Stimulated activated CD8-positive, alpha-beta memory T cell treated with anti-CD3 and anti-CD28 coated beads, Interleukin-4, amount 100 ng/mL, for 1 hour (primary cell): ENCODE data around the gene FCRLA.

Experiments
- DNase-seq, 2 donors: peaks; one replicate each; pipeline ENCODE4 v3.0.0-alpha.2; 2020; ENCODE audit warnings: low read depth in 2 of 2, low spot score in 1 of 2

FCRLA gene

DNA sequence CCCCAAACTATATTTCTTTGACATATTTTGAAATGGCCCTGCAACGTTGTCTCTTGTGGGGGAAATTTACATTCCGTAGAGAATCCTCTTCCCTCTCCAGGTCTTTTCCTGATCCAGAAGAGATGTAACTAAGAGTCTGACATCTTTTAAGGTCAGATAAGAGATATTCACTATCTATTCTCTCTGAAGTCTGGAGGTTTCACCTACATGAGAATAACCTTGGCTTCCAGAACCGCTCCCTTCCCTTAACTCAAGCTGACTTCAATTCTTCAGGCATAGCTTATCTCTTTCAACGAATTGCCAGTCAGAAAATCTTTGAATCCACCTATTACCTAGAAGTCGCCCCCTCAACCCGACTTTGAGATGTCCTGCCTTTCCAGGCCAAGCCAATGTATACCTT, 24.2 kb downstream of the FCRLA start:
- no peak for DNase-seq

GRCh38 chr1:161731981-161732718, 25.1 kb downstream of the FCRLA start:
- no peak for DNase-seq

DNA sequence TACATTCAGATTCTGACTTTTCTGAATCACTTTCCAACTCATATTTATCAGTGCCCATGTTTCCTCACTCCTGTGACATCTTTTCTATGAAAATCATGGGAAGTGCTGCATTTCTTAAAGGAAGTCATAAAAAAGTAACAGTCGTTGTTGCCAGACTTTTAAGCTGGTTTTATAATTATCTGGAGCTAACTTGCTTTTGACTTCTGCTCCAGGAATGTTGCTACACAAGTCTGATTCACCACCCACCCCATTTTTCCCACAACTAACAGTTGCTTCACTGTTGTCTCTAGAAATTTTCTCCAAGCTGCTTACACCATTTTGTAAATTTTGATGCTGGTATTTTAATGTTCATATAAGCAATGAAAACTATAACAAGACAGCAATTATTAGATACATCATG, 26.5 kb downstream of the FCRLA start:
- DNase-seq, result no peak

- DNase-seq, result no peak
Observed at GRCh38 chr1:161735837-161736236, 28.8 kb downstream of the FCRLA start.

DNA sequence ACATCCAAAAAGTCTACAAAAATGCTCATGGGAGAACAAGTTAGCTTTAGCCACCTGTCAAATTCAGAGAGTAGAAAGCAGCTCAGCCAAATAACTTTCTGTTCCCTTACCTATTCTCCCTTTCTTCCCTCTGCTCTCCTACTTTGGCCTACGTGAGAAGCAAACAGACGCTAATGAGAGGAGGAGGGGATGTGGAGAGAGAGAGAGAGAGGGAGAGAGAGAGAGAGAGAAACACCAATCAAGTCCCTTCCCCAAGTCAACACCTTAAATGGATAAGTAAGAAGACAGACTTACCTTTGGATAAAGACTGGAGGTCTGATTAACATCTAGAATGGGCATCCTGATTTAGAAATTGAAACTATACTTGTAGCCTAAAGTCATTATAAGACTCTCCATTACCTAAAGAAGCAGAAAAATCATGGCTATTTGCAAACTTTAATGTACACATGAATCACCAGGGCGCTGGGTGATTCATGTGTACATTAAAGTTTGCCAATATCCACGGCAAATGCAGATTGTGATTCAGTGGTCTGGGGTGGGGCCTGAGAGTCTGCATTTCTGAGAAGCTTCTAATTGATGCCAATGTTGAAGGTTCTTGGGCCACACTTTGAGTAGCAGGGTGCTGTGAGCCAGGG, 29.4 kb downstream of the FCRLA start:
- DNase-seq, result no peak

GRCh38 chr1:161737625-161738024, 30.6 kb downstream of the FCRLA start:
- DNase-seq, result no peak

DNA sequence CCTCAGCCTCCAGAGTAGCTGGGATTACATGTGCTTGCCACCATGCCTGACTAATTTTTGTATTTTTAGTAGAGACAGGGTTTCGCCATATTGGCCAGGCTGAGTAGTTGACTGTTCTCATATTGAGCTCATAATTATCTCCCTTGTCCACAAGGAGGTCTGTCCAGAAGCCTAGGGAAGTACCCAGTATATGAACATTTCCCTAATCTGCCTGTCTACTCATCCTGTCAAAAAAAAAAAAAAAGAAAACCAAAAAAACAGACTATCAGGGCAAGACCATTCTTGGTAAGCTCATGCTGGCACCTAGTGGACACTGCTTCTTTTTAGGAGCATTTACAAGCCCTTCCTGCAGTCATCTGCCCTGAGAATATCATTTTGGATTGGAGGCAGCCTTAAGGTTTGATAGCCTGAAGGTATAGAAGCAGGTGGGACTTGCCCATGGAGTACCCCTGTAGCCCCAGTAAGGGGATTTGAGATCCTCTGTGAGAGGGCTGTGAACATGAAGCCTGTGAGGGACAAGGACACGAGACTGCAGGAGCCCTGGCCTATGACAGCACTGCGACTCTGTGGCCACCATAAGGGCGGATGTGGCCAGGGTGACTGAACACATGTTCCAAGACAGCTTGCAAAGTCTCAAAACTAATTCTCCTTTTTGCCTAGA, 31.7 kb downstream of the FCRLA start:
- peak in 1 of 2 donors; percentile 54 for DNase-seq

DNA sequence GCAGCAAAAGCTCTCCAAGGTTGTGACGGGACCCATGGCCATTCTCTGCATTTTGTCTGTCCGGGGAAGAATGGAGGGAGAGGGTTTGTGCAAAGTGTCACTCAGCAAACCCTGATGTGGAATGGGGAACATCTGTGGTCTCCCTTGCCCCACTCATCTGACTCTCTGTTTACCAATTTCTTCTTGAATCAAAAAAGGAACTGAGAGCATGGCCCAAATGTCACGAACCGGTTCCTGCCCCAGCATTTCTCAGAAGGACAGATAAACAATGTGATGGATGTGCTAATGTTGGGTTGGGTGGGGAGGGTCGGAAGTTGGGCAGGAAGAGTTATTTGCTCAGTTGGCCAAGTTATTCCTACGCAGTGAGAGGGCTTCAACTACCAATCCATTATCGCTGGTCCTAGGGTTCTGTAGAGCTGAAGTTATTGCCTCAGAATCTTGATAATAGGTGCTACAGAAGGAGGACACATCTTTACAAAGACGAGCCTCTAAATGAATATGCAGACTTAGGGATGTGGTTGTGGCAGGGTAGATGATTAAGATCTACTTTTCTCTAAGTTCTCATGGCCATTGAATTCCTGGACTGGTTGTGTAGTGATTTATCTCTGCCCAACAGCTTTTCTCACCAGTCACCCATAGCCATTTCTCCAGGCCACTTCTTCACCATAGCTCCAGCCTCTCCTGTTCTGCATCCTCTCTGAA, 33.0 kb downstream of the FCRLA start:
- DNase-seq, result no peak

DNA sequence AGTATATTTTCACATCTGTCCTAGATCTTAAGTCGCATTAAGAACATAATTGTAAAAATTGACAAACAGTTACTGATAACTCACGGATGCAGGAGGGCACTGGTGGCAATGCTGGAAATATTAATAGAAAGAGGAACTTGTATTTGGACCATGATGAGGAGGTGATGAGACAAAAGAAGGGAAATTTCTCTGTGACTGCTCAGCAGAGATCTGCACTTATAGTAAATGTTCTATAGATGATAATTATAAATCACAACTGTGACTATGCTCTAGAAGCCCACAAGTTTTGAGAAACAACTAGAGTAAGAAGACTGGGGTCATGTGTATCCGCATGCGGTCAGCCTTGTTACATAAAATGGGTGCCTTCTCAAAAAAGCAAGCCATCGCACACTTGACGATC, 33.9 kb downstream of the FCRLA start:
- DNase-seq, result no peak

DNA sequence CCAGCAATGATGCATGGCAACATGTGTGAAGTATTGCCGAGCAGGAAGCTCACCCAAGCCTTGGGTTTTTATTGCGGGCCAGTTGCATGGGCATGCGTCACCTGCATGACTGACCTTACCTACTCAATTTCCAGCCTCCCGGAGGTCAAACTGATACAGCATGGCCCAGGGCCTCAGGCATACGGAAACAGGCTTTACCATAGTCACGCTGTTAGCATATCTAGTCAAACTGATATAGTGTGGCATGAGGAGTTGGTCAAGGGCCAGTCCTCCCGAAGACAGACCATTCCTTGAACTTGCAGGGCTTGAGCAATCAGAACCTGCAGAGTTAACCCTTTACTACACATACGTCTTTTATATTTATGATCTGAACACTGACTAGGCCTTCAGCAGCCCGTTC, 36.2 kb downstream of the FCRLA start:
- no peak for DNase-seq

DNA sequence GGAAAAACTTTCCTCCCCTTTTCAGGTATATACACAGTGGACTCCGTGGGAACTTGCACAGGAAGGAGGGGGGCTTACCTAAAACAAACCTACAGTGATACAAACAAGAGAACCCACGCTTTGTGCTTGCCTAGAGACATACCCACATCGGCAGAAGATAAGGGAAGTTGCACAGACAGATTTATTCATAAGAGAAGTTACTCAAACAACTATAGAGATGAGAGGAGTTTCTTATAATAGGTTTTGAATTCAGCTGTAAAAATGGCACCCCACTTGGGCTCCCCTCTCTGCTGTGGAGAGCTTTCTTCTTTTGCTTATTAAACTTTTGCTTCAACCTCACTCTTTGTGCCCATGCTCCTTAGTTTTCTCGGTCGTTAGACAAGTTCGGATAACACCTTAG, 40.8 kb downstream of the FCRLA start:
- no peak for DNase-seq

DNA sequence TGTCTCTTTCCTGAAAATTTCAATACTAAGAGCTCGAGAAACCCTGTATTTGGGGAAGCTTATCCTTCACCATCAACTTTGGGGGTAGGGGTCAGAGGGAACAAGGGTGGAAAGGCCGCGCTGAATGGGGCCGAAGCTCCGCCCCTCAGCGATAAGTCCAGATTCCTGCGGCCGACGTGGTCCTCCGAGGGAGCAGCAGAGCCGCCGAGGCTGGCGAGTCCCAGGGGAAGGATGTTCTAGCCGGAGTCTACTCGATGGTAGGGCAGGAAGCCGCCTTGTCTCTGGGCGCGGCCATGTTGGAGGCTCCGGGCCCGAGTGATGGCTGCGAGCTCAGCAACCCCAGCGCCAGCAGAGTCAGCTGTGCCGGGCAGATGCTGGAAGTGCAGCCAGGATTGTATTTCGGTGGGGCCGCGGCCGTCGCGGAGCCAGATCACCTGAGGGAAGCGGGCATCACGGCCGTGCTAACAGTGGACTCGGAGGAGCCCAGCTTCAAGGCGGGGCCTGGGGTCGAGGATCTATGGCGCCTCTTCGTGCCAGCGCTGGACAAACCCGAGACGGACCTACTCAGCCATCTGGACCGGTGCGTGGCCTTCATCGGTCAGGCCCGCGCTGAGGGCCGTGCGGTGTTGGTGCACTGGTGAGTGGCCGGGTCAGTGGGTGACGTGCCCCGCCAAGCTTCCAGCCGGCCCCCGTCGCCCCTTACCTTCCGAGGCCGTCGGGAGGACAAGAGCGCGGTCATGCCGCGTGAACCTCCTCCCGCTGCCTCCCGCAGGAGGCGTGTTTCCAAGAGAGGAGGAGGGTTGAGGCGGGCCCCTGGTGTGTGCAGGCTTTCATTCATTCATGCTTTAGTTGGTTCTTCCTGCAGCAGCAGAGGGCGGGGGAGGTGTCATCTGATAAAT, 42.7 kb downstream of the FCRLA start, which contains the start of gene DUSP12:
Gene DUSP12 (plus strand): TSS at position 278 of the 899 bp plus-strand sequence. CDS start 16 bp downstream, at position 294.
- DNase-seq, result peak in 1 of 2 donors; percentile 69

DNA sequence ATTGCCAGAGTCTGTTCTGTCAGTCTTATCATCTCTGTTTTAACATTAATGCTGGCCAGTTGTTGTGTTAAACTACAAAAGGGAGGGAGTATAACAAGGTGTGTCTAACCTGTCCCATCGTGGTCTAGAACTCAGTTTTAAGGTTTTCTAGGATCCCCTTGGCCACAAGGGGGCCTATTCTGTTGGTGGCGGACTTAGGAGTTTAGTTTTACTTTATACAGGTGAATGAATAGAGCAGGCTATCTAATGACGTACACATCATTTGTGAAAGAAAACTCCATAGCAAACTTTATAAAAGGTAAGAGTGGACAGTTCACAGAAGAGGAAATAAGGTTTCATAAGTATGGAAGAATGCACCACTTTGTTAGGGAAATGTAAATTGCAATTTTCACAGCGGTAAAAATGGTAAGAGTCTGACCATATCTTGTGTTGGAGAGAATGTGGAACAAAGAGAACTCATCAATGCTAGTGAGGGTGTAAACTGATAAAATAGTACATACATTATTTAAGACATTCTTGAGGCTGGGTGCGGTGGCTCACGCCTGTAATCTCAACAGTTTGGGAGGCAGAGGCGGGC, 56.6 kb downstream of the FCRLA start:
- DNase-seq, result peak in 1 of 2 donors; percentile 10
